Suppressor macrophage (primary cell): ENCODE measurements around the gene CMIP.
A peak's percentile ranks its signal among the peaks of the same experiment; 100 is the strongest.

ENCODE experiments used
- DNase-seq, 4 experiments: peaks; one replicate each; pipeline ENCODE4 v3.0.0-alpha.2; 2020 to 2022

The CMIP gene

DNA sequence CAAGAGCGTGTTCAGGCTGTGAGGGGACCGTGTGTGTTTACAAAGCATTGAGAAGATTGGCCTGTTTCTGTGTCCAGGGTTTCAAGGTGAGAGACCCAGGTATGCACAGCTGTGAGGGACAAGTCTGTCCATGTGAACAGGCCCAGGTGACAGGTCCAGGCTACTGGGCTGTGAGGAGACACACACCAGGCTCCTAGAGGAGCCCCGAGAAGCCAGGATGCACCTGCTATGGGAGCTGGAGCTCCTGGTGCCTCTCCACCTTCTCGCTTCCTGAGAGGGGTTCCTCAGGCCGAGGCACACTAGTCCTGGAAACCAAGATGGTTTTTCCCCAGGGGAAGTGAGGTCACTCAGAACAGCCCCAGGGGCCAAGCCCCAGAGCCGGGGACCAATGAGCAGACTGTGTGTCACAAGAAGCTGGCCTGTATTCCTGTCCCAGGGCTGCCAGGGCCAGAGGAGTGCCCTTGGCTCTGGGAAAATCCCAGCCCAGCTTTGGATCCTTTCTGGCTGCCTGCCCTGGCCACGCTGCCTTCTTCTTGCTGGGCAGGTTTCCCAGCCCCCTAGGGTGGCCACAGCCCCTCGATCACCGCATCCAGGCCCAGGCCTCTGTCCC lies 181.0 kb downstream of the CMIP start:
- peak; percentile 31 to 55 (median 37) for DNase-seq

- no peak for DNase-seq
Measured at GRCh38 chr16:81626181-81626674, 181.6 kb downstream of the CMIP start.

- DNase-seq: no peak
Measured at GRCh38 chr16:81627024-81627423, 182.4 kb downstream of the CMIP start.

GRCh38 chr16:81627729-81628244 lies 183.2 kb downstream of the CMIP start:
- DNase-seq: no peak

DNA sequence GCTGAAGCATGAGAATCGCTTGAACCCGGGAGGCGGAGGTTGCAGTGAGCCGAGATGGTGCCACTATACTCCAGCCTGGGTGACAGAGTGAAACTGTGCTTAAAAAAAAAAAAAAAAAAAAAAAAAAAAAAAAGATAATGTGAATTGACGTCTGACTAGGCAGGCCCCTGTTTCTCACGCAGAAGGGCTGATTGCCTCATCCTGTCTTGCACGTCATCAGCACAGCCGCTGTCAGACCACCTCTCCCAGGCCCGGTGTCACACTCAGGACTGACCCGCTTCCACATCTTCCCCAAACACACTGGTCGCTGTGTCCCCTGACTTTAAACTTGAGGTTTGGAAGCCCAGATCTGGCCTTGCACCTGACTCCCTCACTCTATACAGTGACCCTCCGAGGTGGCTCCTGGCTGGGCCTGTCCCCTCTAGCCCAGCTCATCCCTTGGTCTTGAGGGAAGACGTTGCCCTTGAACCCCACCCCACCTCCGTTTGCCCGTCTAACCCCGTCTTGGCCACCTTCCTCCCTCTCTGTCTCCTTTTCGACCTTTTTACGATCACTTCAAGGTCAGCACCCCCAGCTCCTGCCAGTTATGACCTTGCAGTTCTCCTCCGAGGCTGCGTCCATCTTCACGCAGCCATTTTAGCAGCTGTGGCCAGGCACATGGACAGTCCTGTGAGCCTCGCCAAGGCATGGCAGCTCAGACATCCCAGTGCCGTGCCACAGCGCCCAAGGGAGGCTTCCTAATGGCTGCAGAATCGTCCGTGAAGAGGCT lies 184.6 kb downstream of the CMIP start:
- peak; percentile 44 to 84 (median 71) for DNase-seq

DNA sequence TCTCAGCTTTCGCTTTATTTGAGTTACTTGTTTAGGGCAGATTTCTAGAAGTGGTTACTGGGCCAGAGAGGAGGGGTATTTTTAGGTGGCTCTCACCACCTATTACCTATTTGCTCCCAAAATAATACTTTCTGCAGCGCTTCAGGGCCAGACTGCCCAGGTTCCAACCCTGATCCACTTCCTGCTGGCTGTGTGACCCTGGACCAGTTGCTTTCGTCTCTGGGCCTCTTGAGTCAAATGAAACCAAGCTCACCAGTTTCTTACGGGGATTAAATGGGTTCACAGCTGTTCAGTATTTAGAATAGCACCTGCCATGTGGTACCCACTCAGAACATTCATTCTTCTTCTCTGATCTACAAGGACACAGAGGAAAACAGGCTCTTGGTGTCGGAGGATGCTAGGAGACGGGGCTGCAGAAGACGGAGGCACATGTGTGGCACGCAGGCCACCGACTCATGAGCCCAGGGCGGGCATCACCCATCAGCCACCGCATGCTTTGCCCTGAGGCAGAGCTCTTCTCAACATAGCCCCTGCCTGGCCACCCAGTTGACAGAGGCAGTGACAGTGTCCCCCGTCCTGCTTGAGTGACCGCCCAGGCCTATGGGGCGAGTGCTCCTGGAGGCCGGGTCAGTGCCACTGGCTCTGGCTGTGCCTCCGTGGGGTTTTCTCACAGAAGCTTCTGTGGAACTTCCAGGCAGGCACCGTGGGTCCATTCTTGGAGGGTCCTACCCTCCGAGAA lies 185.5 kb downstream of the CMIP start:
- no peak for DNase-seq

DNA sequence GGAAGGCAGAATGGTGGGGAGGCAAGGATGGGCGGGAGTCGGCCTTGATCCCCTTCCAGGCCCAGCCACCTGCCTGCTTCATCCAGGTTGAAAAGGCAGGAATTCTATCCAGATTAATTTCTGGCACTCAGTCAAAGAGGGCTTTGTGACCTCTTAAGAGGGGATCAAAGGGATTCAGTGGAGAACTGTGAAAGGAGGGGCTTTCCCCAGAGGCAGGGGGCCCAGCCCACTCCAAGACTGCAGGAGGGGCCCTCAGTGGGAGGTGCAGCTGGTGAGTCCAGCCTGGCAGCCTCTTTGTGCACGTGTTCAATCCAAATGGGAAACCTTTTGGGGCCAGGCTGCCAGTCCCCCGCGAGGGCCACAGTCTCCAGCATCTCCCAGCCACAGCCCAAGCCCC lies 186.0 kb downstream of the CMIP start:
- no peak for DNase-seq

DNA sequence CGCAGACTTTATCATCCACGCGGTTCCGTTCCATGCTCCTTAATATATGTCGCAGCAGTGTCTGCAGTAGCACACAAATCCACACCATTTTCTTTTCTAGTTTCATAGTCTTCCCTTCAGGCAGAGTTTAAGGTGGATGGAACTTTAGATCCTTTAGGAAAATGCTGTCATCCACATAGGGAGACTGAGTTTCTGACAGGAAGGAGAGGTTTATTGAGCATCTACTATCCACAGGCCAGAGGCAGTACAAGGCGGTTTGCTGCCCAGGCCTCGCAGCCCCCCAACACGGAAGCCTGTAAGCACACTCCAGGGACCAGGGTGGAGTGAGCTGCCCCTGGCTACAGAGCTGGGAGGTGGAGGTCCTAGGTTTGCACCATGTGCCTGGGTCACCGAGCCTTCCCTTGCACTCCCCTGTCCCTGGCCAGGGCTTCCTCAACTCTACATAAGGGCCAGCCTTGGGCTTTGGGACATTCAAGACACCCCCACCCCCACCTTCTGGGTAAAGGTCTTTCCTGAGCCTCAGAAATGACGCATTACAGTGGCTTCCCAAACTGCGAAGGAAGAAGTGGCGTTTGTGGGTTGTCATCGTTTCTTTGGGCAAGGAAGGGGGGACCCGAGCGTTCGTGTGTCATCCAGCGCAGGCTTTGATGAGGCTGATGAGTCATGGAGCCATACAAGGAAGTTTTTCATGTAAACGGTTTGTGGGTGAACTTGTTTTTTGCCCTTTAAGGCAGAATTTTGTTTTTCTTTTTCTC lies 188.0 kb downstream of the CMIP start:
- peak; percentile 92 to 98 (median 94) for DNase-seq

- DNase-seq: no peak
Measured at GRCh38 chr16:81633147-81633619, 188.6 kb downstream of the CMIP start.

DNA sequence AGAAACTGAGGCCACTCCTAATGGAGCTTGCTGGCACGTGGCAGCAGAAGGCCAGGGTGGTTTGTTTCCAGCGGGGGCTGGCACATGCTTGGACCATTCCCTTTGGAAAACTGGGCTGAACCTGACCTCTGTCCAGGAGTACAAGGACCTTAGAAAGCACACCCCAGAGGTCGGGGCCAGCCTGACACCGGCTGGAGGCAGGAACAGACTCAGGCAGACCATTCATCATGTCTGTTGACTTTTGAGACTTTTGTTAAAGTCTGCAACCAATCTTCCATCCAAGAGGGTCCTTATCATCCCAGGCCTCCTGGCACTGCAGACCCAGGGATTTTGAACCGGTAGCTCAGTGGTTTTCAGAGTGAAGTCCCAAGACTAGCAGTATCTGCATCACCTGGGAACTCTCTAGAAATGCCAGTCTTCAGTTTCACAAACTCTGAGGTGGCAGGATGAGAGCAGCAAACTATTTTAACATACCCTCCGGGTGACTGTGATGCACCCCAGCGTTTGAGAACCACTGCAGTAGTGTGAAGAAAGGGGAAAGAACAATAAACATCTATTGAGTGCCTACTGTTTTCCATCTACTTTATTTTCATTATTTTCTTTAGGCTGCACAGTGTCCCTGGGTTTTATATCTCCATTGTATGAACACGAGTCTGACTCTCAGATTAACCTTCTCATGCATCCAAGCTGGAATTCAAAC lies 189.2 kb downstream of the CMIP start:
- peak in 1 of 4 experiments; percentile 29 for DNase-seq

DNA sequence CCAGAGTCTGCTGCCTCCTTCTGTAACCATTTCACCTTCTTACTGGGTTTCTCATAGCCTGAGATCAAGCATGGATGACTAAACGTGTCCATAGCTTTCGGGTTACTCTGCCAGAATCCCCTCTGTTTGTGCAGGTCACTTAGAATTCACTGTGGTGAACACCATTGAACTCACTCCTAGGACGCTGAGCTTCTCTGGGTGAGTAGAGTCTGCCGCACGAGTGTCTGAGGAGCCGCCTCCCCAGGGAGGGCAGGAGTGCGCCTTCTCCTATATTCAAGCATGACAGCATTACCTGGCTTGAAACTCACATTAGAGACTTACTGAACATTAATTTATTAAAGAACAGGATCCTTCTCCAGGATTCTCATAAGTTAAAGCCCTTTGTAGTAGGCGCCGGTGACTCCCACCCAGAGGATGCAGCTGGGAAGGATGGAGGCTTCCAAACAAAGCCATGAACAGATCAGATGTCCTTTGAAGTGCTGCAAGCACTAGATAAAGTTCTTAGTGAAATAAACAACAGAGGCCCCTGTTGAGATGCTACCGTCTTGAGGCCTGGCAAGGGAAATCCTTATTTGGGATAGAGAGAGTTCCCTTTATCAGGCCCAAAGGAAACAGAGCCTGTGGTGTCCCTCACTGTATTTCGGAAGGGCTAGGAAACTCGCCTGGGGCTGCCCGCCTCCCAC lies 189.9 kb downstream of the CMIP start:
- DNase-seq: peak in 3 of 4 experiments; percentile 34 to 49 (median 34)

GRCh38 chr16:81635063-81635937 lies 190.7 kb downstream of the CMIP start:
- DNase-seq: no peak

DNA sequence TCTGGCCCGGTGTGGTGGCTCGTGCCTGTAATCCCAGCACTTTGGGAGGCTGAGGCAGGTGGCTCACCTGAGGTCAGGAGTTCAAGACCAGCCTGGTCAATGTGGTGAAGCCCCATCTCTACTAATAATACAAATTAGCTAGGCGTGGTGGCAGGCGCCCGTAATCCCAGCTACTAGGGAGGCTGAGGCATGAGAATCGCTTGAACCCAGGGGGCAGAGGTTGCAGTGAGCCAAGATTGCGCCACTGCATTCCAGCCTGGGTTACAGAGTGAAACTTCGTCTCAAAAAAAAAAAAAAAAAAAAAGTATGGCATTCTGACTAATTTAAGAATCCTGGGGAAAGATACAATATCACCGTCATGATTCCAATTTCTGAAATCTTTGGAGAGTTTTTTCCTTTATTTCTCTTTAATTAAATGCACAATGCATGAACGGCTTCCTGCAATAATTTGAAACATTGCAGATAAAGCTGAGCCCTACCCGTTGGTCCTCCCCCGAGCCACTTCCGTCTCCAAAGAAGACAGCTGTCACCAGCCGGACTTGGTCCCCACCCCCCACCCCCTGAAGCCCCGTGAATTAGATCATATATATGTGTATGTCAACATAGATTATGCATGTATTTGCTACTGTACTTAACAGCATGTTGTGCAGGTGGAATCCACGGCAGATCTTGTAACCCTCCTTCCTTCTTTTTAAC lies 191.8 kb downstream of the CMIP start:
- peak; percentile 57 to 73 (median 66) for DNase-seq

GRCh38 chr16:81637336-81638235 lies 193.0 kb downstream of the CMIP start:
- DNase-seq: no peak

- no peak for DNase-seq
Measured at GRCh38 chr16:81638286-81638945, 193.8 kb downstream of the CMIP start.

DNA sequence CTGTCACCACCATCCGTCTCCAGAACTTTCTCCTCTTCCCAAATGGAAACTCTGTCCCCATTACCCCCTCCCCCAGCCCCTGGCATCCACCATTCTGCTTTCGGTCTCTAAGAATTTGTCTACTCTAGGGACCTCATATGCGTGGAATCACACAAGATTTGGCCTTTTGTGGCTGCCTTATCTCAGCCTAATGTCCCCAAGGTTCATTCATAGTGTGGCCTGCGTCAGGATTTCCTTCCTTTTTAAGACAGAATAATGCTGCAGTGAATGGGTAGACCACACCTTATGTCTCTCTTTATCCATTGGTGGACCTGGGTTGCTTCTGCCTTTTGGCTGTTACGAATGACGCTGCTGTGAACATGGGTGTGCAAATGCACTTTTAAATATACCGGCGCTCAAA lies 194.7 kb downstream of the CMIP start:
- no peak for DNase-seq

DNA sequence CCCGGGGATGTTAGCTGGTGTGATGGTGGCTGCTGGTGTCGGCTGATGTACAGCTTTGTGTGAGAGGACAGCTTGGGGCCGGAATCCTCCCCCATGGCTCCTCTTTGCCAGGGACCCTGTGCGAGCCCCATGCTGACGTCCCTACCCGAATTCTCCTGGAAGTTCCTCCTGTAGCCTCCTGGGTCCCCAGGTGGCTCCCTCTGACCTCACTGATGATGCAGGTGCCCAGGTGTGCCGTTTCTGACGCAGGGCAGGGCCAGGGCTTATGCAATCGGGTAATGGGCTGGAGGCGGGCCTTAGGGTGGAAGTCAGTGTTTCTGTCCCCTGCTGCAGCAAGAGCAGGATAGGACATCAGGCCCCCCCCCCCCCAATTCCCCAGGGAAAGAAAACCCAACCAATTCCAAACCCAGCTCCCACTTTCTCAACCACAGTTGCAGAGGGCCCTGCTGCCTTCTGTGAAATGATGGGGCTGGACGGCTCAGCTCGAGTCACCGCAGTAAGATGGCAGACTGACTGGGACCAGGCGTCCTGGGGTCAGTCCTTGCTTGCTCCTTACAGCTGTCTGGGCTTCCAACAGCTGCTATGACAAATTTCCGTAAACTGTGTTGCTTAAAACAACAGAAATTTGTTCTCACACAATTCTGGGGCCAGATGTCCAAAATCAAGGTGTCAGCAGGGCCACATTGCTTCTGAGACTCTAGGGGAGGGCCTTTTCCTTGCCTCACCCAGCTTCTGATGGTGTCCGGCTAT lies 195.5 kb downstream of the CMIP start:
- no peak for DNase-seq
